Measurements from ENCODE around the gene RABGGTA. TPM values are rescaled to one million over a fixed set of nuclear protein-coding genes. Genes with fewer than 3 reads are reported as not detected.

Gene RABGGTA
- total and polyA plus RNA-seq, 10 of the 15 experiments (the other 5 are each of a cell fraction or from before 2014, with no cell fraction given) = 19.1 to 75.6 (median 46.9) TPM

GRCh38 chr14:24272467-24272866, 1.1 kb upstream of the RABGGTA start:
- DNase-seq (ENCODE audit: low read depth, low spot score) = no peak
- intact Hi-C loops (cut with micrococcal nuclease; ENCODE audit: unreplicated experiment) (no loop called here), in situ Hi-C loops (cut with MboI) (no loop called here)
- ChIA-PET CTCF (interaction anchor here (0.7 to 17.1 kb wide), 8 partner anchors 8 to 125 kb away, joined by 3 to 269 read pairs (median 19); partner anchors contain the start of genes CIDEB, DHRS1, IRF9 and MDP1), POLR2A (interaction anchor here (1.1 to 10.9 kb wide), 6 partner anchors 21 to 125 kb away, joined by 3 to 171 read pairs (median 6); partner anchors contain the start of genes CHMP4A, CIDEB, RNF31 and TINF2), RAD21 (ENCODE audit: unreplicated experiment) (interaction anchor here (1.8 to 5.6 kb wide), 6 partner anchors 8 to 84 kb away, joined by 4 to 59 read pairs (median 18); partner anchors contain the start of genes IPO4 and TINF2), SMC1A (ENCODE audit: uncharacterized antibody, unreplicated experiment) (interaction anchor here (1.4 to 8.9 kb wide), 6 partner anchors 18 to 170 kb away, joined by 3 to 141 read pairs (median 7); partner anchors contain the start of genes DHRS1, NOP9, SDR39U1 and TINF2)
- peaks cover 32% of the 10 kb centered on the region for H3K4me1 ChIP-seq (ENCODE audit: control insufficient read depth, insufficient read depth, low read length)
- no peaks in the 10 kb centered on the region for H3K27me3 ChIP-seq (replicated peaks in 1 of 2; ENCODE audit: control insufficient read depth in 2 of 2, insufficient read depth in 2 of 2, low read length in 1 of 2)
- BruUV-seq (replicated peaks) = no TSS peak
- ATAC-seq = no peak
- H3K4me3 ChIP-seq = peak overlapping the region; percentile 88; the same call in 1 of the 2 replicates
- H3K27ac ChIP-seq (ENCODE audit: control insufficient read depth, insufficient read depth) = peak overlapping the region; percentile 99; the same call in 1 of the 2 replicates
- H2AFZ ChIP-seq (ENCODE audit: control insufficient read depth, low read depth, low read length) = no peak overlapping the region
- peaks cover 3 to 11% of the 10 kb centered on the region in 2 experiments; a peak in 3 of 4 replicates for H3K36me3 ChIP-seq (ENCODE audit: control insufficient read depth in 2 of 2, insufficient read depth in 2 of 2, low read length in 1 of 2)
- H3K9ac ChIP-seq (ENCODE audit: control insufficient read depth, insufficient read depth, low read length) = 0 out of 2 replicates have a peak overlapping the region, but pooled peaks have one; percentile 99
- no peak for FAIRE-seq
- H4K20me1 ChIP-seq (ENCODE audit: control insufficient read depth, insufficient read depth) = no peaks in the 10 kb centered on the region
- H3K9me3 ChIP-seq (replicated peaks; ENCODE audit: control insufficient read depth, insufficient read depth, low read length) = no peaks in the 10 kb centered on the region
- peaks cover 14% of the 10 kb centered on the region for H3K79me2 ChIP-seq (ENCODE audit: control insufficient read depth, insufficient read depth, low read length)
- H3K4me2 ChIP-seq (ENCODE audit: control insufficient read depth, insufficient read depth) = peak overlapping the region; percentile 35
- no peak for TF ChIP-seq PAX8 (IDR thresholded peaks at IDR 0.05)
- TF ChIP-seq RELA (IDR thresholded peaks at IDR 0.05; ENCODE audit: borderline replicate concordance, partially characterized antibody) = no peak
- no peak for TF ChIP-seq HCFC1 (IDR thresholded peaks at IDR 0.05; ENCODE audit: low read length)
- TF ChIP-seq JUNB (IDR thresholded peaks at IDR 0.05) = no peak
- TF ChIP-seq SUPT20H (IDR thresholded peaks at IDR 0.05; ENCODE audit: borderline replicate concordance, control insufficient read depth, low read depth, low read length) = no peak
- no peak for TF ChIP-seq PAX5 (IDR thresholded peaks at IDR 0.05; ENCODE audit: borderline replicate concordance, low read depth, low read length)
- no peak for TF ChIP-seq SMAD1 (IDR thresholded peaks at IDR 0.05; ENCODE audit: low read depth, partially characterized antibody)
- TF ChIP-seq MEF2B (IDR thresholded peaks at IDR 0.05; ENCODE audit: partially characterized antibody, poor library complexity, severe bottlenecking) = no peak
- no peak for TF ChIP-seq FOXK2 (IDR thresholded peaks at IDR 0.05)
- TF ChIP-seq RUNX3 (IDR thresholded peaks at IDR 0.05; ENCODE audit: low read length) = no peak
- TF ChIP-seq CHD2 (IDR thresholded peaks at IDR 0.05; ENCODE audit: borderline replicate concordance, low read depth, low read length) = no peak
- 100% methylated on average over 2 of the region's 2 CpGs for WGBS (ENCODE audit: insufficient coverage, insufficient replicate concordance, low lambda C conversion rate, missing lambda C conversion rate)

Data from GM12878 (cell line).